CD8-positive, alpha-beta memory T cell (primary cell): ENCODE results near the gene TMEM161A. TPM values are rescaled to one million over a fixed set of nuclear protein-coding genes. Genes with fewer than 3 reads are reported as not detected.
A peak's percentile ranks its signal among the peaks of the same experiment; 100 is the strongest.

Source experiments
- CTCF ChIA-PET: fragments of 350-600 bp; sonication (Branson Sonifier 250); formaldehyde crosslinking; loops from one replicate; lab custom pipeline; 2021; ENCODE audit warnings: antibody characterized with exemption; lab: Charles Lee
- POLR2A ChIA-PET: fragments of 350-600 bp; sonication (Branson Sonifier 250); formaldehyde crosslinking; loops from one replicate; lab custom pipeline; 2021; ENCODE audit warnings: antibody characterized with exemption; lab: Charles Lee
- DNase-seq, 5 donors: peaks; one replicate each; pipeline versions ENCODE4 v3.0.0 to v3.0.0-alpha.2; 2020 to 2022; ENCODE audit warnings: mixed read lengths in 1 of 5
- H3K27ac ChIP-seq: one replicate; pipeline ENCODE4 v1.7.0; 2013; ENCODE audit warnings: low read depth, mild to moderate bottlenecking, low read length, moderate library complexity
- H3K27me3 ChIP-seq: 2 replicates; pipeline ENCODE4 v1.7.0; 2013; ENCODE audit warnings: low read length, mild to moderate bottlenecking; ENCODE audit not compliant: insufficient read depth, poor library complexity, severe bottlenecking
- H3K36me3 ChIP-seq: 2 replicates; pipeline ENCODE4 v1.7.0; 2013; ENCODE audit warnings: mild to moderate bottlenecking, low read length, moderate library complexity; ENCODE audit not compliant: insufficient read depth
- H3K4me1 ChIP-seq: 2 replicates; pipeline ENCODE4 v1.7.0; 2013; ENCODE audit warnings: mild to moderate bottlenecking, low read length, moderate library complexity; ENCODE audit not compliant: insufficient read depth
- H3K4me3 ChIP-seq: 2 replicates; pipeline ENCODE4 v1.7.0; 2013; ENCODE audit warnings: mild to moderate bottlenecking, low read length
- H3K9me3 ChIP-seq: 2 replicates; pipeline ENCODE4 v1.7.0; 2013; ENCODE audit warnings: mild to moderate bottlenecking, low read length
- H3K27ac Mint-ChIP-seq, 8 donors: one replicate each; pipeline ENCODE4 v1.8.0; 2020 to 2021; ENCODE audit warnings: mixed read lengths in 8 of 8, mild to moderate bottlenecking in 6 of 8, inconsistent platforms in 3 of 8, moderate library complexity in 3 of 8
- H3K27me3 Mint-ChIP-seq, 2 donors: one replicate each; pipeline ENCODE4 v1.8.0; 2020 to 2021; ENCODE audit warnings: mixed read lengths in 2 of 2, mild to moderate bottlenecking in 1 of 2, moderate library complexity in 1 of 2
- H3K36me3 Mint-ChIP-seq, 3 donors: one replicate each; pipeline ENCODE4 v1.8.0; 2020 to 2021; ENCODE audit warnings: mixed read lengths in 3 of 3, inconsistent platforms in 1 of 3, mild to moderate bottlenecking in 1 of 3
- H3K4me1 Mint-ChIP-seq, 3 donors: one replicate each; pipeline ENCODE4 v1.8.0; 2020 to 2021; ENCODE audit warnings: mixed read lengths in 3 of 3, inconsistent platforms in 1 of 3, mild to moderate bottlenecking in 1 of 3
- H3K4me3 Mint-ChIP-seq, 7 donors: one replicate each; pipeline ENCODE4 v1.8.0; 2020 to 2021; ENCODE audit warnings: mixed read lengths in 7 of 7, mild to moderate bottlenecking in 6 of 7, moderate library complexity in 4 of 7, inconsistent platforms in 2 of 7
- H3K9me3 Mint-ChIP-seq, 5 donors: one replicate each; pipeline ENCODE4 v1.8.0; 2020 to 2022; ENCODE audit warnings: mixed read lengths in 5 of 5, mild to moderate bottlenecking in 3 of 5, moderate library complexity in 2 of 5, inconsistent platforms in 1 of 5
- polyA plus RNA-seq: library from polyadenylated mRNA; unstranded; fragments of 300-500 nt; fragmentation: Illumina TruSeq; gene quantifications from one replicate; pipeline ENCODE4 v1.2.3, GENCODE V29; 2021
- total RNA-seq, 2 experiments: library from RNA; stranded (reverse); gene quantifications; one replicate each; pipeline ENCODE4 v1.2.3, GENCODE V29; 2021

The TMEM161A gene
- total and polyA plus RNA-seq, 3 experiments from 2014 or later, result 27.7 to 30.6 (median 30.1) TPM

- Mint-ChIP-seq H3K27me3 (no peaks in the 10 kb centered on the region), H3K4me3 (no peak overlapping the region), H3K9me3 (no peaks in the 10 kb centered on the region), H3K27ac (no peak overlapping the region), H3K4me1 (peaks cover 0 to 3% (median 0%) of the 10 kb centered on the region in 3 donors), H3K36me3 (peaks cover 0 to 53% (median 5%) of the 10 kb centered on the region in 3 donors)
- ChIA-PET POLR2A (no interaction called here), CTCF (no interaction called here)
- no peaks in the 10 kb centered on the region for H3K9me3 ChIP-seq
- no peak for DNase-seq
- H3K4me3 ChIP-seq, result no peak overlapping the region
- H3K4me1 ChIP-seq, result no peaks in the 10 kb centered on the region
- H3K27me3 ChIP-seq, result no peaks in the 10 kb centered on the region
- no peak overlapping the region for H3K27ac ChIP-seq
- H3K36me3 ChIP-seq, result no peaks in the 10 kb centered on the region
Observed at GRCh38 chr19:19096641-19097627, 41.3 kb downstream of the TMEM161A start.

GRCh38 chr19:19095691-19096090, 42.6 kb downstream of the TMEM161A start:
- ChIA-PET POLR2A (no interaction called here), CTCF (no interaction called here)
- Histone ChIP-seq H3K9me3 (no peaks in the 10 kb centered on the region), H3K36me3 (no peaks in the 10 kb centered on the region), H3K27ac (no peak overlapping the region), H3K4me1 (no peaks in the 10 kb centered on the region), H3K4me3 (no peak overlapping the region), H3K27me3 (no peaks in the 10 kb centered on the region)
- DNase-seq, result no peak
- Mint-ChIP-seq H3K9me3 (no peaks in the 10 kb centered on the region), H3K27me3 (no peaks in the 10 kb centered on the region), H3K4me1 (peaks cover 0 to 3% (median 0%) of the 10 kb centered on the region in 3 donors), H3K4me3 (no peak overlapping the region), H3K27ac (no peak overlapping the region), H3K36me3 (peaks cover 0 to 42% (median 5%) of the 10 kb centered on the region in 3 donors)

- no peaks in the 10 kb centered on the region for H3K4me1 Mint-ChIP-seq
- Histone ChIP-seq H3K4me3 (no peak overlapping the region), H3K27me3 (no peaks in the 10 kb centered on the region), H3K36me3 (no peaks in the 10 kb centered on the region), H3K4me1 (no peaks in the 10 kb centered on the region), H3K27ac (no peak overlapping the region), H3K9me3 (no peaks in the 10 kb centered on the region)
- H3K4me3 Mint-ChIP-seq, result no peak overlapping the region
- ChIA-PET CTCF (no interaction called here), POLR2A (no interaction called here)
- H3K9me3 Mint-ChIP-seq, result no peaks in the 10 kb centered on the region
- no peaks in the 10 kb centered on the region for H3K27me3 Mint-ChIP-seq
- peaks cover 0 to 46% (median 2%) of the 10 kb centered on the region in 3 donors for H3K36me3 Mint-ChIP-seq
- no peak for DNase-seq
- H3K27ac Mint-ChIP-seq, result no peak overlapping the region
Observed at GRCh38 chr19:19094513-19094912, 43.8 kb downstream of the TMEM161A start.

- no peaks in the 10 kb centered on the region for H3K9me3 Mint-ChIP-seq
- no peaks in the 10 kb centered on the region for H3K36me3 ChIP-seq
- no peaks in the 10 kb centered on the region for H3K9me3 ChIP-seq
- H3K27ac Mint-ChIP-seq, result peak overlapping the region in 3 of 8 donors; percentile 37 to 82 (median 80)
- DNase-seq, result no peak
- no peaks in the 10 kb centered on the region for H3K4me1 ChIP-seq
- ChIA-PET POLR2A (interaction anchor here (0.5 kb wide), 2 partner anchors 170 to 332 kb away, joined by 4 read pairs; no protein-coding TSS in a partner anchor), CTCF (no interaction called here)
- H3K4me3 Mint-ChIP-seq, result no peak overlapping the region
- peaks cover 0 to 23% (median 5%) of the 10 kb centered on the region in 3 donors for H3K4me1 Mint-ChIP-seq
- no peak overlapping the region for H3K27ac ChIP-seq
- no peaks in the 10 kb centered on the region for H3K27me3 Mint-ChIP-seq
- no peak overlapping the region for H3K4me3 ChIP-seq
- no peaks in the 10 kb centered on the region for H3K27me3 ChIP-seq
- H3K36me3 Mint-ChIP-seq, result peaks cover 0 to 29% (median 0%) of the 10 kb centered on the region in 3 donors
Observed at GRCh38 chr19:19087676-19088075, 50.6 kb downstream of the TMEM161A start.

- no peaks in the 10 kb centered on the region for H3K36me3 ChIP-seq
- H3K27me3 Mint-ChIP-seq, result no peaks in the 10 kb centered on the region
- no peak overlapping the region for H3K27ac Mint-ChIP-seq
- no peak for DNase-seq
- no peaks in the 10 kb centered on the region for H3K27me3 ChIP-seq
- ChIA-PET POLR2A (no interaction called here), CTCF (no interaction called here)
- H3K4me1 ChIP-seq, result no peaks in the 10 kb centered on the region
- no peak overlapping the region for H3K4me3 Mint-ChIP-seq
- peaks cover 9 to 38% (median 12%) of the 10 kb centered on the region in 3 donors for H3K4me1 Mint-ChIP-seq
- no peaks in the 10 kb centered on the region for H3K9me3 ChIP-seq
- H3K9me3 Mint-ChIP-seq, result no peaks in the 10 kb centered on the region
- H3K27ac ChIP-seq, result no peak overlapping the region
- H3K4me3 ChIP-seq, result no peak overlapping the region
- H3K36me3 Mint-ChIP-seq, result peaks cover 0 to 36% (median 0%) of the 10 kb centered on the region in 3 donors
Observed at GRCh38 chr19:19083413-19084178, 54.7 kb downstream of the TMEM161A start.

GRCh38 chr19:19081642-19082151, 56.6 kb downstream of the TMEM161A start:
- no peaks in the 10 kb centered on the region for H3K27me3 Mint-ChIP-seq
- H3K4me3 ChIP-seq, result no peak overlapping the region
- H3K27me3 ChIP-seq, result no peaks in the 10 kb centered on the region
- H3K4me1 ChIP-seq, result no peaks in the 10 kb centered on the region
- H3K27ac Mint-ChIP-seq, result peak overlapping the region in 3 of 8 donors; percentile 37 to 66 (median 63)
- H3K36me3 Mint-ChIP-seq, result peaks cover 3 to 45% (median 6%) of the 10 kb centered on the region in 3 donors
- H3K4me3 Mint-ChIP-seq, result no peak overlapping the region
- ChIA-PET CTCF (no interaction called here), POLR2A (no interaction called here)
- no peaks in the 10 kb centered on the region for H3K9me3 ChIP-seq
- H3K4me1 Mint-ChIP-seq, result peaks cover 20 to 43% (median 22%) of the 10 kb centered on the region in 3 donors
- H3K27ac ChIP-seq, result no peak overlapping the region
- no peaks in the 10 kb centered on the region for H3K36me3 ChIP-seq
- no peak for DNase-seq
- no peaks in the 10 kb centered on the region for H3K9me3 Mint-ChIP-seq

GRCh38 chr19:19079571-19079970, 58.7 kb downstream of the TMEM161A start:
- no peaks in the 10 kb centered on the region for H3K9me3 ChIP-seq
- no peak overlapping the region for H3K4me3 ChIP-seq
- ChIA-PET CTCF (no interaction called here), POLR2A (no interaction called here)
- no peaks in the 10 kb centered on the region for H3K27me3 Mint-ChIP-seq
- no peak overlapping the region for H3K27ac ChIP-seq
- no peaks in the 10 kb centered on the region for H3K36me3 ChIP-seq
- H3K27me3 ChIP-seq, result no peaks in the 10 kb centered on the region
- no peaks in the 10 kb centered on the region for H3K4me1 ChIP-seq
- peak overlapping the region in 2 of 8 donors; percentile 29 to 42 for H3K27ac Mint-ChIP-seq
- H3K4me3 Mint-ChIP-seq, result no peak overlapping the region
- no peaks in the 10 kb centered on the region for H3K9me3 Mint-ChIP-seq
- no peak for DNase-seq
- peaks cover 3 to 58% (median 9%) of the 10 kb centered on the region in 3 donors for H3K36me3 Mint-ChIP-seq
- H3K4me1 Mint-ChIP-seq, result peaks cover 23 to 40% (median 33%) of the 10 kb centered on the region in 3 donors
